IgD-negative memory B cell (primary cell): Measurements from ENCODE around the gene KLK1. TPM values are rescaled to one million over a fixed set of nuclear protein-coding genes. Genes with fewer than 3 reads are reported as not detected.
A peak's percentile ranks its signal among the peaks of the same experiment; 100 is the strongest.

Experiments
- H3K27ac Mint-ChIP-seq, 3 donors: one replicate each; pipeline ENCODE4 v1.8.0; 2020 to 2022; ENCODE audit warnings: mild to moderate bottlenecking in 3 of 3, mixed read lengths in 3 of 3, moderate library complexity in 1 of 3
- H3K27me3 Mint-ChIP-seq: one replicate; pipeline ENCODE4 v1.8.0; 2021; ENCODE audit warnings: mixed read lengths
- H3K36me3 Mint-ChIP-seq: one replicate; pipeline ENCODE4 v1.8.0; 2020; ENCODE audit warnings: mild to moderate bottlenecking, mixed read lengths
- H3K4me1 Mint-ChIP-seq, 3 donors: one replicate each; pipeline ENCODE4 v1.8.0; 2020 to 2022; ENCODE audit warnings: mixed read lengths in 3 of 3, mild to moderate bottlenecking in 1 of 3
- H3K4me3 Mint-ChIP-seq, 4 donors: one replicate each; pipeline ENCODE4 v1.8.0; 2020 to 2022; ENCODE audit warnings: mild to moderate bottlenecking in 4 of 4, mixed read lengths in 4 of 4, moderate library complexity in 3 of 4
- H3K9me3 Mint-ChIP-seq, 3 donors: one replicate each; pipeline ENCODE4 v1.8.0; 2020 to 2021; ENCODE audit warnings: mixed read lengths in 3 of 3, mild to moderate bottlenecking in 1 of 3
- polyA plus RNA-seq: library from polyadenylated mRNA; unstranded; fragments of 300-500 nt; fragmentation: Illumina TruSeq; gene quantifications from one replicate; pipeline ENCODE4 v1.2.3, GENCODE V29; 2021

KLK1 gene
- polyA plus RNA-seq, 1 donor from 2014 or later = 15.5 TPM

- no peak overlapping the region for H3K27ac Mint-ChIP-seq
- no peak overlapping the region for H3K4me3 Mint-ChIP-seq
- H3K27me3 Mint-ChIP-seq = peaks cover 13% of the 10 kb centered on the region
- H3K9me3 Mint-ChIP-seq = no peaks in the 10 kb centered on the region
- peaks cover 0 to 3% (median 3%) of the 10 kb centered on the region in 3 donors for H3K4me1 Mint-ChIP-seq
- peaks cover 2% of the 10 kb centered on the region for H3K36me3 Mint-ChIP-seq
Measured at GRCh38 chr19:50830266-50831025, 6.9 kb upstream of the KLK1 start.

GRCh38 chr19:50829801-50830200 is 6.2 kb upstream of the KLK1 start:
- H3K4me3 Mint-ChIP-seq = no peak overlapping the region
- no peaks in the 10 kb centered on the region for H3K9me3 Mint-ChIP-seq
- H3K27me3 Mint-ChIP-seq = peaks cover 8% of the 10 kb centered on the region
- no peaks in the 10 kb centered on the region for H3K4me1 Mint-ChIP-seq
- peaks cover 2% of the 10 kb centered on the region for H3K36me3 Mint-ChIP-seq
- H3K27ac Mint-ChIP-seq = no peak overlapping the region

GRCh38 chr19:50827476-50827875 is 3.9 kb upstream of the KLK1 start:
- Mint-ChIP-seq H3K4me3 (no peak overlapping the region), H3K36me3 (peaks cover 2% of the 10 kb centered on the region), H3K27me3 (peaks cover 7% of the 10 kb centered on the region), H3K27ac (no peak overlapping the region), H3K4me1 (peaks cover 4 to 7% (median 6%) of the 10 kb centered on the region in 3 donors), H3K9me3 (no peaks in the 10 kb centered on the region)

DNA sequence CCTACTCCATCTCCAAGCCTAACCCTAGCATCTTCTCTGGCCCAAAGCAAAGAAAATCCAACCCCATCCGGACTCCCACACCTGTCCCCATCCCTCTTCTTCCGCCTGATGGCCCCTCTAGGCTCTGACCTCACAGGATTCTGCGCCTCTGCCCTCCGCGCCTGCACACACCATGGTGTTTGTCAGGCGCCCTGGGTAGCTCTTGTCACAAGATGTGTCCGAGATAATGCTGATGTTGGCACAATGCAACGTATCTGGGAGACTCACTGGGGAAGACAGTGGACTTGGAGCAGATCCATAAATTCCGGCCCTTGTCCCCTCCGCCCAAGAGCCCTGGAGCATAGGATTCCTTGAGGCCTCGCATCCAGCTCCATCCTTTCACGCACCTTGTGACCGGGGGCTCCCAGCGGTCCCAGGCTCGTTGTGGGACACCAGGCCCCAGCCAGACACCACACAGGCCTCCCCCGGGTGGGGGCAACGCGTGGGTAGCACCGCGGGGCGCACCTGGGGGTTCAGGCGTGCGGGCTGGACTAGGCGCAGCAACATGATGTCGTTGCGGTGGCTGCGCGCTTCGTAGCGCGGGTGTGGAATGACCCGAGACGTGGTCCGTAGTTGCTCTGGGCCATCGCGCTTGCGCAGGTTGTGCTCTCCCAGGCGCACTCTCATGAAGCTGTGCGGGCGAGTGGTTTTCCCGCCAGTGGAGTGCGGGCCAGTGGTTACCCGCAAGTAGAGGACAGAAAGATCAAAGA is 3.1 kb upstream of the KLK1 start:
- H3K27ac Mint-ChIP-seq = no peak overlapping the region
- peaks cover 2% of the 10 kb centered on the region for H3K36me3 Mint-ChIP-seq
- no peak overlapping the region for H3K4me3 Mint-ChIP-seq
- H3K9me3 Mint-ChIP-seq = no peaks in the 10 kb centered on the region
- peaks cover 7% of the 10 kb centered on the region for H3K27me3 Mint-ChIP-seq
- peaks cover 4 to 13% (median 10%) of the 10 kb centered on the region in 3 donors for H3K4me1 Mint-ChIP-seq

GRCh38 chr19:50822661-50823208 is 852 bp downstream of the KLK1 start:
- H3K27me3 Mint-ChIP-seq = peaks cover 17% of the 10 kb centered on the region
- H3K4me3 Mint-ChIP-seq = peak overlapping the region in 1 of 4 donors; percentile 30

GRCh38 chr19:50821622-50822021 is 2.0 kb downstream of the KLK1 start:
- Mint-ChIP-seq H3K9me3 (no peaks in the 10 kb centered on the region), H3K4me3 (peak overlapping the region in 3 of 4 donors; percentile 8 to 86 (median 35)), H3K27ac (no peak overlapping the region), H3K4me1 (peaks cover 29 to 46% (median 44%) of the 10 kb centered on the region in 3 donors), H3K36me3 (no peaks in the 10 kb centered on the region), H3K27me3 (peaks cover 16% of the 10 kb centered on the region)

More at GRCh38 chr19:50822661-50823208, 852 bp downstream of the KLK1 start:
- no peaks in the 10 kb centered on the region for H3K9me3 Mint-ChIP-seq
- peak overlapping the region in 1 of 3 donors; percentile 81 for H3K27ac Mint-ChIP-seq
- H3K36me3 Mint-ChIP-seq = peaks cover 2% of the 10 kb centered on the region
- H3K4me1 Mint-ChIP-seq = peaks cover 25 to 39% (median 37%) of the 10 kb centered on the region in 3 donors

- Mint-ChIP-seq H3K27ac (no peak overlapping the region), H3K4me3 (peak overlapping the region; percentile 8 to 65 (median 38)), H3K36me3 (no peaks in the 10 kb centered on the region), H3K9me3 (no peaks in the 10 kb centered on the region), H3K4me1 (peaks cover 29 to 47% (median 46%) of the 10 kb centered on the region in 3 donors), H3K27me3 (peaks cover 16% of the 10 kb centered on the region)
Measured at GRCh38 chr19:50821248-50821612, 2.4 kb downstream of the KLK1 start.

DNA sequence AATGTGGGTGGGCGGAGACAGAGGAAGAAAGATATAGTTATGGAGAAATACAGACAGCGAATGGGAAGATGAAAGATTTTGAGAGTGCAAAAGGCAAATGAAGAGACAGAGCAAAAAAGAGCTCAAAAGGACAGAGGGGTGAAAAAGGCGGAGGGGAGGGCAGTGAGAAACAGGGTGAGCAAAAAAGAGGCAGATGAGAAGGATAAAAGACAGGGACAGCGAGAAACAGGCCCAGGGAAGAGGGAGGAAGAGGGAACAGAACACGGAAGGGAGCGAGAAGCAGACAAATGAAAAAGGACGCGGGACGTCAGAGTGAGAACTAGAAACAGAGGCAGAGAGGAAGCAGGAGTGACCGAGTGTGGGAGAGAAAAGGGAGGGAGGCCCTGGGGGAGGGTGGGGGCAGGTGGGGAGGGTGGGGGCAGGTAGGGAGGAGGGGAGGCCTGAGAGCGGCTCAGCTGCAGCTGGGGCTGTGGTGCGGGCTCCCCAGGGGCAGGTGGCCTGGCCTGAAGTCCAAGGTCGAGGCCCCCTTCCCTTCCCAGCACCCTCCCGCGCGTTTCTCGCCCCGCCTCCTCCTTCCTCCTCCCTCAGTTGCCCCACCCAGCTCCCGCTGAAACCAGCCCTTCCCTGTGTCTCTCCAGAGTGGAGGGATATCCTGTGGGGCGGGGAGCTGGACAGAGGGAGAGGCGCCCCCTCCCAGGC is 2.9 kb downstream of the KLK1 start:
- Mint-ChIP-seq H3K27ac (peak overlapping the region in 2 of 3 donors; percentile 0 to 48), H3K4me3 (peak overlapping the region; percentile 36 to 86 (median 80)), H3K4me1 (peaks cover 33 to 48% (median 46%) of the 10 kb centered on the region in 3 donors), H3K36me3 (no peaks in the 10 kb centered on the region), H3K27me3 (peaks cover 16% of the 10 kb centered on the region), H3K9me3 (no peaks in the 10 kb centered on the region)

- Mint-ChIP-seq H3K36me3 (no peaks in the 10 kb centered on the region), H3K27me3 (peaks cover 16% of the 10 kb centered on the region), H3K4me3 (peak overlapping the region; percentile 36 to 86 (median 80)), H3K27ac (peak overlapping the region; percentile 0 to 48 (median 47)), H3K9me3 (no peaks in the 10 kb centered on the region), H3K4me1 (peaks cover 33 to 48% (median 46%) of the 10 kb centered on the region in 3 donors)
Measured at GRCh38 chr19:50820086-50820485, 3.5 kb downstream of the KLK1 start.

DNA sequence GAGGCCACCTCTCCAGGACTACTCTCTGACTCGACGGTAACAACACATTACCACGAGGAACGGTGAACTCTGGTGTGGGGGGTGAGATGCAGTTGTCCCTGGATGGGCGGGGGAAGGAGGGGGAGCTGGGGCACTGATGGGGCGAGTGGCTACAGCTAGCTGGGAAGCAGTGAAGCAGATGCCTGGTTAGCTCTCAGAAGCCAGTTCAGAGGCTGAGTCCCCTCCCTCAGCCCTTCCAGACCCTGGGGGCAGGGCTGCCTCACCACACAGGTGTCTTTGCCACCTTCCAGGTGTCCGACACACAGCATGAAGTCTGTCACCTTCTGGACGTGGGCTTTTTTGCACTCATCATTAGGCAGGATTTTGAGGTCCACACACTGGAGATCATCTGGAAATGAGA is 4.0 kb downstream of the KLK1 start:
- no peaks in the 10 kb centered on the region for H3K36me3 Mint-ChIP-seq
- H3K9me3 Mint-ChIP-seq = no peaks in the 10 kb centered on the region
- H3K27ac Mint-ChIP-seq = peak overlapping the region in 1 of 3 donors; percentile 47
- peaks cover 16% of the 10 kb centered on the region for H3K27me3 Mint-ChIP-seq
- H3K4me3 Mint-ChIP-seq = peak overlapping the region; percentile 36 to 86 (median 80)
- H3K4me1 Mint-ChIP-seq = peaks cover 33 to 48% (median 46%) of the 10 kb centered on the region in 3 donors

GRCh38 chr19:50818859-50819472 is 4.6 kb downstream of the KLK1 start:
- Mint-ChIP-seq H3K36me3 (no peaks in the 10 kb centered on the region), H3K4me3 (peak overlapping the region; percentile 79 to 95 (median 88)), H3K27me3 (peaks cover 16% of the 10 kb centered on the region), H3K9me3 (no peaks in the 10 kb centered on the region), H3K4me1 (peaks cover 29 to 48% (median 46%) of the 10 kb centered on the region in 3 donors), H3K27ac (peak overlapping the region; percentile 51 to 85 (median 85))

GRCh38 chr19:50817941-50818858 is 5.4 kb downstream of the KLK1 start:
- no peaks in the 10 kb centered on the region for H3K36me3 Mint-ChIP-seq
- H3K27ac Mint-ChIP-seq = peak overlapping the region in 2 of 3 donors; percentile 85 to 86
- H3K27me3 Mint-ChIP-seq = peaks cover 16% of the 10 kb centered on the region
- H3K4me3 Mint-ChIP-seq = peak overlapping the region; percentile 79 to 95 (median 88)
- peaks cover 29 to 46% (median 45%) of the 10 kb centered on the region in 3 donors for H3K4me1 Mint-ChIP-seq
- H3K9me3 Mint-ChIP-seq = no peaks in the 10 kb centered on the region

DNA sequence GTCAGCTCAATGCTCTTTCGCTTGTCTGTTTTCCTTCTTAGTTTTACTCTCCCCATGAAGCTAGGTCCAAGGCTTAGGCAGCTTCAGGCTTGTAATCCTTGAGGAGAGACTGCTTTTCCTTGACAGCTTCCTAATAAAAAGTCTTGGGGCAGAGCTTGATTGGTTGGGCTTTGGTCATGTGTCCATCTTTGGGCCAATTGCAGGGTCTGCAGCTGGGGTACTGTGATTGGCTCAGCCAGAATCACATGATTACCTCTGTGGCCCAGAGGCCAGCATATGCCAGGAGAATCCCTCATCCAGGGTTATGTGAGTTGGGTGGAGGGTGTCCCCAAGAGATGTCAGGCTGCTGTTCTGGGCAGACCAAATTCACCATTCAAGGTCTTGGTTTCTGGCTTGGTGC is 8.1 kb downstream of the KLK1 start:
- peaks cover 14% of the 10 kb centered on the region for H3K27me3 Mint-ChIP-seq
- H3K9me3 Mint-ChIP-seq = no peaks in the 10 kb centered on the region
- peaks cover 26 to 30% (median 26%) of the 10 kb centered on the region in 3 donors for H3K4me1 Mint-ChIP-seq
- H3K36me3 Mint-ChIP-seq = no peaks in the 10 kb centered on the region
- H3K27ac Mint-ChIP-seq = no peak overlapping the region
- H3K4me3 Mint-ChIP-seq = peak overlapping the region in 1 of 4 donors; percentile 78
